Endothelial cell (in vitro differentiated cells): Measurements from ENCODE around the gene RCBTB1. TPM values are rescaled to one million over a fixed set of nuclear protein-coding genes. Genes with fewer than 3 reads are reported as not detected.
"Not testable (repeated sequence)": the region's sequence is repeated elsewhere in the genome, so short reads cannot be mapped to it uniquely, and the experiment has no call there.

ENCODE experiments used
- DNase-seq: peaks from one replicate; pipeline ENCODE4 v3.0.0; 2021; ENCODE audit warnings: low spot score
- H3K27ac Mint-ChIP-seq: one replicate; pipeline ENCODE4 v1.8.0; 2021; ENCODE audit warnings: mixed read lengths, inconsistent platforms; ENCODE audit not compliant: unreplicated experiment
- H3K27me3 Mint-ChIP-seq: one replicate; pipeline ENCODE4 v1.8.0; 2021; ENCODE audit warnings: mild to moderate bottlenecking, moderate library complexity, mixed read lengths, inconsistent platforms; ENCODE audit not compliant: unreplicated experiment
- H3K36me3 Mint-ChIP-seq: one replicate; pipeline ENCODE4 v1.8.0; 2021; ENCODE audit warnings: mild to moderate bottlenecking, low read depth, mixed read lengths, inconsistent platforms; ENCODE audit not compliant: unreplicated experiment
- H3K4me1 Mint-ChIP-seq: one replicate; pipeline ENCODE4 v1.8.0; 2021; ENCODE audit warnings: mild to moderate bottlenecking, mixed read lengths, inconsistent platforms; ENCODE audit not compliant: unreplicated experiment
- H3K4me3 Mint-ChIP-seq: one replicate; pipeline ENCODE4 v1.8.0; 2021; ENCODE audit warnings: mild to moderate bottlenecking, mixed read lengths, inconsistent platforms; ENCODE audit not compliant: unreplicated experiment
- H3K9me3 Mint-ChIP-seq: one replicate; pipeline ENCODE4 v1.8.0; 2021; ENCODE audit warnings: mixed read lengths, inconsistent platforms; ENCODE audit not compliant: unreplicated experiment
- CTCF ChIP-seq: fragments of 200-600 bp; sonication (generic); IDR thresholded peaks from one replicate; pipeline ENCODE4 v1.5.0; 2021; ENCODE audit warnings: antibody characterized with exemption; ENCODE audit not compliant: unreplicated experiment
- total RNA-seq: library from RNA; stranded (reverse); fragmentation: NEBNext Ultra II Directional; extraction: Animal tissue kit (Norgen Biotek cat#: 25700); gene quantifications from one replicate; pipeline ENCODE4 v1.2.1, GENCODE V29; 2021; ENCODE audit not compliant: unreplicated experiment

Gene RCBTB1
- total RNA-seq, 1 donor from 2014 or later: 41.2 TPM

GRCh38 chr13:49610176-49610575 lies 24.8 kb upstream of the RCBTB1 start:
- Mint-ChIP-seq H3K9me3 (no peaks in the 10 kb centered on the region), H3K27me3 (no peaks in the 10 kb centered on the region), H3K36me3 (no peaks in the 10 kb centered on the region), H3K4me3 (no peak overlapping the region), H3K27ac (no peak overlapping the region), H3K4me1 (peaks cover 9% of the 10 kb centered on the region)
- no peak for DNase-seq
- no peak for TF ChIP-seq CTCF

GRCh38 chr13:49608651-49609331 lies 23.4 kb upstream of the RCBTB1 start:
- peaks cover 13% of the 10 kb centered on the region for H3K4me1 Mint-ChIP-seq
- no peaks in the 10 kb centered on the region for H3K36me3 Mint-ChIP-seq
- DNase-seq: no peak
- H3K27me3 Mint-ChIP-seq: no peaks in the 10 kb centered on the region
- TF ChIP-seq CTCF: no peak
- H3K9me3 Mint-ChIP-seq: no peaks in the 10 kb centered on the region
- no peak overlapping the region for H3K4me3 Mint-ChIP-seq
- H3K27ac Mint-ChIP-seq: peak overlapping the region; percentile 25

GRCh38 chr13:49607761-49608160 lies 22.4 kb upstream of the RCBTB1 start:
- no peaks in the 10 kb centered on the region for H3K9me3 Mint-ChIP-seq
- H3K4me1 Mint-ChIP-seq: peaks cover 15% of the 10 kb centered on the region
- no peak overlapping the region for H3K27ac Mint-ChIP-seq
- no peak overlapping the region for H3K4me3 Mint-ChIP-seq
- H3K36me3 Mint-ChIP-seq: no peaks in the 10 kb centered on the region
- DNase-seq: no peak
- no peaks in the 10 kb centered on the region for H3K27me3 Mint-ChIP-seq
- no peak for TF ChIP-seq CTCF

- Mint-ChIP-seq H3K36me3 (no peaks in the 10 kb centered on the region), H3K4me3 (peak overlapping the region; percentile 57), H3K4me1 (peaks cover 15% of the 10 kb centered on the region), H3K27me3 (no peaks in the 10 kb centered on the region), H3K9me3 (no peaks in the 10 kb centered on the region), H3K27ac (peak overlapping the region; percentile 50)
- TF ChIP-seq CTCF: no peak
- DNase-seq: peak; percentile 70
These were observed 21.6 kb upstream of the RCBTB1 start for GRCh38 chr13:49606747-49607648.

GRCh38 chr13:49604570-49604969 lies 19.2 kb upstream of the RCBTB1 start:
- Mint-ChIP-seq H3K4me1 (peaks cover 15% of the 10 kb centered on the region), H3K4me3 (no peak overlapping the region), H3K27me3 (no peaks in the 10 kb centered on the region), H3K36me3 (no peaks in the 10 kb centered on the region), H3K27ac (no peak overlapping the region), H3K9me3 (no peaks in the 10 kb centered on the region)
- DNase-seq: no peak
- TF ChIP-seq CTCF: no peak

- not testable (repeated sequence) for H3K36me3 Mint-ChIP-seq, H3K27ac Mint-ChIP-seq, DNase-seq, H3K4me3 Mint-ChIP-seq, H3K27me3 Mint-ChIP-seq, H3K9me3 Mint-ChIP-seq
- peaks cover 10% of the 10 kb centered on the region for H3K4me1 Mint-ChIP-seq
These were observed 17.3 kb upstream of the RCBTB1 start for GRCh38 chr13:49602615-49603014.
